HepG2 (cell line): Measurements from ENCODE around the gene AP3B2. TPM values are rescaled to one million over a fixed set of nuclear protein-coding genes. Genes with fewer than 3 reads are reported as not detected.

Source experiments
- ASH2L ChIP-seq: fragments of 300-600, 200-600 bp; sonication (generic); IDR thresholded peaks from 2 replicates; pipeline ENCODE4 v1.7.0; 2017; ENCODE audit warnings: low read depth, mild to moderate bottlenecking, moderate library complexity, mixed read lengths, low read length; ENCODE audit not compliant: insufficient read length
- ATM ChIP-seq: fragments of 450-650 bp; IDR thresholded peaks from 2 replicates; pipeline ENCODE4 v1.7.1; 2017; ENCODE audit warnings: mild to moderate bottlenecking, borderline replicate concordance
- DBP ChIP-seq: sonication (generic); formaldehyde crosslinking; IDR thresholded peaks from 2 replicates; pipeline ENCODE4 v1.4.0; 2020; ENCODE audit warnings: missing genetic modification reagents; ENCODE audit errors: not compliant biosample characterization
- HNF1B ChIP-seq: sonication (generic); formaldehyde crosslinking; IDR thresholded peaks from 2 replicates; pipeline ENCODE4 v1.5.1; 2020; ENCODE audit warnings: mild to moderate bottlenecking, moderate library complexity, missing genetic modification reagents
- HNRNPUL1 ChIP-seq: fragments of 200-400 bp; formaldehyde crosslinking; IDR thresholded peaks from 2 replicates; pipeline ENCODE4 v1.6.1; 2017; ENCODE audit warnings: low read depth, mild to moderate bottlenecking, low read length, moderate library complexity
- KDM2A ChIP-seq: sonication (generic); formaldehyde crosslinking; IDR thresholded peaks from 2 replicates; pipeline ENCODE4 v1.4.0; 2020; ENCODE audit warnings: low read depth, missing genetic modification reagents, borderline replicate concordance
- MED13 ChIP-seq: sonication (generic); formaldehyde crosslinking; IDR thresholded peaks from 2 replicates; pipeline ENCODE4 v1.5.0; 2020; ENCODE audit warnings: missing genetic modification reagents
- NFAT5 ChIP-seq: sonication (generic); formaldehyde crosslinking; IDR thresholded peaks from 2 replicates; pipeline ENCODE4 v1.4.0; 2020; ENCODE audit warnings: missing genetic modification reagents
- RBFOX2 ChIP-seq: fragments of 200-400 bp; formaldehyde crosslinking; IDR thresholded peaks from 2 replicates; pipeline ENCODE4 v1.6.1; 2017; ENCODE audit warnings: low read depth, mild to moderate bottlenecking, low read length
- RFX1 ChIP-seq: fragments of 450-650 bp; IDR thresholded peaks from 2 replicates; pipeline ENCODE4 v1.6.1; 2017
- ZBTB37 ChIP-seq: sonication (generic); formaldehyde crosslinking; IDR thresholded peaks from 2 replicates; pipeline ENCODE4 v1.4.0; 2020; ENCODE audit warnings: mild to moderate bottlenecking, missing genetic modification reagents
- ZFP36 ChIP-seq: fragments of 150-350 bp; IDR thresholded peaks from 2 replicates; pipeline ENCODE4 v1.6.1; 2018; ENCODE audit warnings: borderline replicate concordance, low read length, low read depth; ENCODE audit not compliant: partially characterized antibody
- ZFP37 ChIP-seq: sonication (generic); formaldehyde crosslinking; IDR thresholded peaks from 2 replicates; pipeline ENCODE4 v1.4.0; 2020; ENCODE audit warnings: missing genetic modification reagents, borderline replicate concordance
- ZMYM4 ChIP-seq: sonication (generic); formaldehyde crosslinking; IDR thresholded peaks from 2 replicates; pipeline ENCODE4 v1.8.1; 2023; ENCODE audit warnings: mild to moderate bottlenecking, missing genetic modification reagents
- ZNF510 ChIP-seq: sonication (generic); formaldehyde crosslinking; IDR thresholded peaks from 2 replicates; pipeline ENCODE4 v1.4.0; 2020; ENCODE audit warnings: low read depth, mild to moderate bottlenecking, missing genetic modification reagents
- ZNF672 ChIP-seq: sonication (generic); formaldehyde crosslinking; IDR thresholded peaks from 2 replicates; pipeline ENCODE4 v1.8.1; 2022; ENCODE audit warnings: missing genetic modification reagents
- ZNF740 ChIP-seq: sonication (generic); formaldehyde crosslinking; IDR thresholded peaks from 2 replicates; pipeline ENCODE4 v1.4.0; 2020; ENCODE audit warnings: missing genetic modification reagents
- ZNF775 ChIP-seq: sonication (generic); formaldehyde crosslinking; IDR thresholded peaks from 2 replicates; pipeline ENCODE4 v1.4.0; 2020; ENCODE audit warnings: missing genetic modification reagents, mild to moderate bottlenecking, moderate library complexity, borderline replicate concordance
- ZSCAN12 ChIP-seq: sonication (generic); formaldehyde crosslinking; IDR thresholded peaks from 2 replicates; pipeline ENCODE4 v1.9.0; 2021; ENCODE audit warnings: mild to moderate bottlenecking, missing genetic modification reagents
- polyA plus RNA-seq, 8 experiments: library from polyadenylated mRNA; depleted of rRNA in 3 of 8; stranded (reverse) in 7 of 8; unstranded in 1 of 8; fragments of >200 nt; fragmentation: Illumina TruSeq in 4 of 8; extraction: Trizol in 4 of 8; gene quantifications; 2 replicates each; pipeline versions ENCODE4 v1.2.1 to v1.2.3, GENCODE V29; 2011 to 2016; ENCODE audit warnings: low read depth in 4 of 8, missing spikeins in 1 of 8, mixed read lengths in 1 of 8; ENCODE audit not compliant: insufficient read depth in 1 of 8
- total RNA-seq, 5 experiments: library from RNA; depleted of rRNA; stranded (reverse); fragments of >200 nt; fragmentation: Illumina TruSeq; extraction: Trizol; gene quantifications; 2 replicates each; pipeline ENCODE4 v1.2.3, GENCODE V29; 2016; ENCODE audit warnings: low read depth in 1 of 5

Gene AP3B2
- total and polyA plus RNA-seq, 2 of the 13 experiments (the other 11 are each of a cell fraction or from before 2014, with no cell fraction given) = not detected

- peak; percentile 77; the same call in 1 of the 2 replicates for TF ChIP-seq NFAT5 (CRISPR knock-in tag)
- TF ChIP-seq ZNF775 (CRISPR knock-in tag) = no peak
- TF ChIP-seq ZNF672 = no peak
- TF ChIP-seq ZNF740 = peak; percentile 43; the same call in 1 of the 2 replicates
- TF ChIP-seq ATM = no peak
- no peak for TF ChIP-seq RFX1
- TF ChIP-seq HNRNPUL1 = no peak
- TF ChIP-seq ZMYM4 = peak; percentile 84
- TF ChIP-seq ZBTB37 (CRISPR knock-in tag) = no peak
- peak; percentile 31; the same call in 1 of the 2 replicates for TF ChIP-seq MED13 (CRISPR knock-in tag)
- peak; percentile 41 for TF ChIP-seq DBP (CRISPR knock-in tag)
- no peak; the same call in none of the 2 replicates for TF ChIP-seq HNF1B (CRISPR knock-in tag)
- TF ChIP-seq ZFP37 (CRISPR knock-in tag) = peak; percentile 84; the same call in 1 of the 2 replicates
- TF ChIP-seq ASH2L = peak; percentile 69
- TF ChIP-seq KDM2A = peak; percentile 80; the same call in 1 of the 2 replicates
- TF ChIP-seq ZNF510 (CRISPR knock-in tag) = 0 out of 2 replicates have a peak, but pooled peaks have one; percentile 46
- no peak for TF ChIP-seq ZFP36
- TF ChIP-seq ZSCAN12 = peak; percentile 67; the same call in 1 of the 2 replicates
- peak; percentile 72 for TF ChIP-seq RBFOX2
Measured at GRCh38 chr15:82749951-82750830, 40.5 kb upstream of the AP3B2 start (continued).
